Neural crest cell (in vitro differentiated cells): ENCODE results near the gene PRSS50. TPM values are rescaled to one million over a fixed set of nuclear protein-coding genes. Genes with fewer than 3 reads are reported as not detected.

Experiments used
- DNase-seq: peaks from one replicate; pipeline ENCODE4 v3.0.0; 2021; ENCODE audit warnings: low read depth, mixed read lengths, low spot score
- H3K27ac Mint-ChIP-seq: one replicate; pipeline ENCODE4 v1.8.0; 2021; ENCODE audit warnings: mild to moderate bottlenecking, mixed read lengths; ENCODE audit not compliant: unreplicated experiment
- H3K27me3 Mint-ChIP-seq: 2 replicates; pipeline ENCODE4 v1.8.0; 2021; ENCODE audit warnings: low read depth, mild to moderate bottlenecking, mixed read lengths
- H3K36me3 Mint-ChIP-seq: 2 replicates; pipeline ENCODE4 v1.8.0; 2021; ENCODE audit warnings: low read depth, mild to moderate bottlenecking, mixed read lengths
- H3K4me1 Mint-ChIP-seq: 2 replicates; pipeline ENCODE4 v1.8.0; 2021; ENCODE audit warnings: mixed read lengths
- H3K4me3 Mint-ChIP-seq: one replicate; pipeline ENCODE4 v1.8.0; 2021; ENCODE audit warnings: mild to moderate bottlenecking, mixed read lengths
- H3K9me3 Mint-ChIP-seq: 2 replicates; pipeline ENCODE4 v1.8.0; 2021; ENCODE audit warnings: mixed read lengths
- CTCF ChIP-seq: fragments of 200-600 bp; sonication (generic); conservative IDR thresholded peaks from 2 replicates; pipeline ENCODE4 v1.5.0; 2021; ENCODE audit warnings: antibody characterized with exemption, mild to moderate bottlenecking
- total RNA-seq: library from RNA; stranded (reverse); gene quantifications from 2 replicates; pipeline ENCODE4 v1.2.1, GENCODE V29; 2021

PRSS50 gene
- total RNA-seq, 1 donor from 2014 or later, result 0.35 TPM

GRCh38 chr3:46713050-46713897 lies 4.4 kb downstream of the PRSS50 start:
- no peak for TF ChIP-seq CTCF
- peaks cover 5% of the 10 kb centered on the region for H3K4me1 Mint-ChIP-seq
- DNase-seq, result no peak

GRCh38 chr3:46712191-46713049 lies 5.2 kb downstream of the PRSS50 start:
- H3K4me3 Mint-ChIP-seq, result no peak overlapping the region
- H3K36me3 Mint-ChIP-seq, result no peaks in the 10 kb centered on the region
- no peak for DNase-seq
- TF ChIP-seq CTCF, result no peak
- H3K27ac Mint-ChIP-seq, result no peak overlapping the region
- no peaks in the 10 kb centered on the region for H3K27me3 Mint-ChIP-seq
- no peaks in the 10 kb centered on the region for H3K9me3 Mint-ChIP-seq
- H3K4me1 Mint-ChIP-seq, result peaks cover 5% of the 10 kb centered on the region

More at GRCh38 chr3:46713050-46713897, 4.4 kb downstream of the PRSS50 start:
- Mint-ChIP-seq H3K9me3 (no peaks in the 10 kb centered on the region), H3K27ac (peak overlapping the region; percentile 88), H3K36me3 (no peaks in the 10 kb centered on the region), H3K4me3 (no peak overlapping the region), H3K27me3 (no peaks in the 10 kb centered on the region)

- peaks cover 5% of the 10 kb centered on the region for H3K4me1 Mint-ChIP-seq
- no peaks in the 10 kb centered on the region for H3K27me3 Mint-ChIP-seq
- no peaks in the 10 kb centered on the region for H3K36me3 Mint-ChIP-seq
- H3K9me3 Mint-ChIP-seq, result no peaks in the 10 kb centered on the region
- DNase-seq, result no peak
- H3K27ac Mint-ChIP-seq, result no peak overlapping the region
- no peak for TF ChIP-seq CTCF
- no peak overlapping the region for H3K4me3 Mint-ChIP-seq
These were observed 5.9 kb downstream of the PRSS50 start for GRCh38 chr3:46711760-46712159.

GRCh38 chr3:46711305-46711704 lies 6.4 kb downstream of the PRSS50 start:
- TF ChIP-seq CTCF, result no peak
- H3K27ac Mint-ChIP-seq, result no peak overlapping the region
- no peaks in the 10 kb centered on the region for H3K27me3 Mint-ChIP-seq
- no peaks in the 10 kb centered on the region for H3K9me3 Mint-ChIP-seq
- H3K36me3 Mint-ChIP-seq, result no peaks in the 10 kb centered on the region
- H3K4me3 Mint-ChIP-seq, result no peak overlapping the region
- peaks cover 5% of the 10 kb centered on the region for H3K4me1 Mint-ChIP-seq
- DNase-seq, result no peak

- no peaks in the 10 kb centered on the region for H3K36me3 Mint-ChIP-seq
- peak overlapping the region; percentile 50 for H3K27ac Mint-ChIP-seq
- no peaks in the 10 kb centered on the region for H3K27me3 Mint-ChIP-seq
- H3K4me1 Mint-ChIP-seq, result peaks cover 5% of the 10 kb centered on the region
- DNase-seq, result no peak
- no peaks in the 10 kb centered on the region for H3K9me3 Mint-ChIP-seq
- H3K4me3 Mint-ChIP-seq, result no peak overlapping the region
- no peak for TF ChIP-seq CTCF
These were observed 6.9 kb downstream of the PRSS50 start for GRCh38 chr3:46710671-46711295.
